Panc1 (cell line): ENCODE results near the gene SEMA3B. TPM values are rescaled to one million over a fixed set of nuclear protein-coding genes. Genes with fewer than 3 reads are reported as not detected.

Experiments used
- ATAC-seq: fragments of 200-7000 bp; cut with Tn5 transposase; 2 replicates; pipeline ENCODE4 v1.9.1; 2020; ENCODE audit warnings: mild to moderate bottlenecking, moderate library complexity
- Bru-seq: library from RNA; stranded (reverse); fragments of 400-500 nt; gene quantifications from one replicate; lab custom pipeline; 2021; lab: Mats Ljungman, UMichigan
- BruChase-seq, 2 experiments: library from RNA; stranded (reverse); fragments of 400-500 nt; gene quantifications; one replicate each; lab custom pipeline; 2021; lab: Mats Ljungman, UMichigan
- BruUV-seq: library from RNA; stranded (reverse); fragments of 400-500 nt; replicated peaks from 2 replicates; lab custom pipeline; 2021; lab: Mats Ljungman, UMichigan
- CTCF ChIA-PET: fragments of 300-600 bp; sonication (Branson Sonifier 250); formaldehyde crosslinking; loops from one replicate; lab custom pipeline; 2022; ENCODE audit warnings: antibody characterized with exemption; lab: Charles Lee
- POLR2A ChIA-PET: fragments of 300-600 bp; sonication (Branson Sonifier 250); formaldehyde crosslinking; loops from one replicate; lab custom pipeline; 2022; ENCODE audit warnings: antibody characterized with exemption; lab: Charles Lee
- DNase-seq: peaks from one replicate; pipeline ENCODE4 v3.0.0-alpha.2; 2010; ENCODE audit warnings: low read depth, low spot score
- H3K27ac ChIP-seq: 2 replicates; pipeline ENCODE4 v1.5.1; 2011; ENCODE audit warnings: mild to moderate bottlenecking, low read length, inconsistent platforms
- H3K27me3 ChIP-seq: fragments of 200-500 bp; sonication (Bioruptor generic); 2 replicates; pipeline ENCODE4 v1.6.0; 2014; ENCODE audit warnings: low read length, inconsistent platforms; ENCODE audit not compliant: control insufficient read depth, insufficient read depth
- H3K36me3 ChIP-seq: fragments of 200-500 bp; sonication (Bioruptor generic); 2 replicates; pipeline ENCODE4 v1.5.1; 2014; ENCODE audit warnings: inconsistent platforms, mild to moderate bottlenecking, low read length, moderate library complexity; ENCODE audit not compliant: control insufficient read depth, insufficient read depth
- H3K4me1 ChIP-seq: 2 replicates; pipeline ENCODE4 v1.5.1; 2011; ENCODE audit warnings: inconsistent platforms, mild to moderate bottlenecking, low read length, moderate library complexity; ENCODE audit not compliant: control insufficient read depth, insufficient read depth
- H3K4me3 ChIP-seq, 2 experiments: 2 replicates each; pipeline ENCODE4 v1.5.1; 2011 to 2012; ENCODE audit warnings: low read depth in 2 of 2, low read length in 2 of 2, mild to moderate bottlenecking in 2 of 2, inconsistent platforms in 1 of 2, moderate library complexity in 1 of 2
- H3K9me3 ChIP-seq: fragments of 200-500 bp; sonication (Bioruptor generic); 2 replicates; pipeline ENCODE4 v1.5.1; 2014; ENCODE audit warnings: low read depth, mild to moderate bottlenecking, inconsistent platforms, low read length, moderate library complexity; ENCODE audit not compliant: control insufficient read depth, insufficient read depth
- CTCF ChIP-seq: fragments of 450-650 bp; IDR thresholded peaks from 2 replicates; pipeline ENCODE4 v1.5.1; 2017; ENCODE audit warnings: mild to moderate bottlenecking
- POLR2AphosphoS5 ChIP-seq: IDR thresholded peaks from 2 replicates; pipeline ENCODE4 v1.6.1; 2012; ENCODE audit warnings: mild to moderate bottlenecking, low read depth, low read length, moderate library complexity
- REST ChIP-seq, 2 experiments: IDR thresholded peaks; 2 replicates each; pipeline ENCODE4 v1.6.1; 2011 to 2012; ENCODE audit warnings: low read depth in 2 of 2, control low read depth in 1 of 2, low read length in 1 of 2, mild to moderate bottlenecking in 1 of 2, moderate library complexity in 1 of 2; ENCODE audit not compliant: insufficient read depth in 1 of 2
- SIN3A ChIP-seq: IDR thresholded peaks from 2 replicates; pipeline ENCODE4 v1.6.1; 2012; ENCODE audit warnings: low read depth, mild to moderate bottlenecking, low read length, moderate library complexity, borderline replicate concordance; ENCODE audit not compliant: insufficient read depth
- TCF7L2 ChIP-seq: IDR thresholded peaks from 2 replicates; pipeline ENCODE4 v1.6.1; 2011; ENCODE audit warnings: mild to moderate bottlenecking, low read depth, low read length, inconsistent platforms
- in situ Hi-C: cut with HindIII; loops from 2 replicates; pipeline ENCODE4 v1.10.0; 2016; ENCODE audit warnings: low sequenced_read_pairs, low pct_unique_long_range_greater_than_20kb
- intact Hi-C: fragments of 100-400 bp; cut with micrococcal nuclease; formaldehyde crosslinking; loops from one replicate; pipeline ENCODE4 v1.10.0; 2022; ENCODE audit not compliant: unreplicated experiment
- long read RNA-seq: library from polyadenylated mRNA; unstranded; transcript quantifications from one replicate; pipeline ENCODE4 v2.0.0, GENCODE V29; 2021; ENCODE audit not compliant: unreplicated experiment
- polyA plus RNA-seq: library from polyadenylated mRNA; unstranded; fragments of >200 nt; gene quantifications from one replicate; pipeline ENCODE4 v1.2.1, GENCODE V29; 2012; ENCODE audit warnings: missing spikeins; ENCODE audit not compliant: insufficient read length
- total RNA-seq: library from RNA; stranded (reverse); gene quantifications from one replicate; pipeline ENCODE4 v1.2.1, GENCODE V29; 2021; ENCODE audit not compliant: unreplicated experiment

SEMA3B gene
- 1.4 TPM for total RNA-seq
- polyA plus RNA-seq, result 2.8 TPM
- Bru-seq, nascent RNA, result percentile 29 among the genes with signal in this experiment
- percentile 35 among the genes with signal in this experiment for BruChase-seq, experiment 1, labeled RNA remaining after a 2-hour chase
- percentile 41 among the genes with signal in this experiment for BruChase-seq, experiment 2, labeled RNA remaining after a 6-hour chase
- long read RNA-seq, partial matches to known transcripts, result 2 of 5 reads
- long read RNA-seq, other reads (novel, unspliced or antisense), result 2 of 5 reads

- intact Hi-C loops, result loop anchor here (10.0 kb wide), 1 partner anchor 74 kb away; the partner anchor contains the start of gene GNAT1
- peaks cover 8% of the 10 kb centered on the region for H3K4me1 ChIP-seq
Measured at GRCh38 chr3:50268703-50269451, at the start of gene SEMA3B. SEMA3B (plus strand) TSS chr3:50269147; CDS start chr3:50269241, 94 bp downstream.

More at GRCh38 chr3:50268703-50269451, at the start of gene SEMA3B:
- Histone ChIP-seq H3K36me3 (no peaks in the 10 kb centered on the region), H3K27me3 (no peaks in the 10 kb centered on the region), H3K9me3 (no peaks in the 10 kb centered on the region), H3K27ac (no peak within 1 kb of the TSS), H3K4me3 (no peak within 1 kb of the TSS)
- DNase-seq (no peak), ATAC-seq (no peak; the same call in 1 of the 2 replicates)
- TF ChIP-seq POLR2AphosphoS5, result no peak
- no peak for TF ChIP-seq TCF7L2
- no peak for TF ChIP-seq REST (IDR thresholded peaks at IDR 0.05; ENCODE audit: insufficient read depth in 1 of 2, low read depth in 2 of 2, low read length in 1 of 2)
- no peak for TF ChIP-seq SIN3A
- no peak for TF ChIP-seq CTCF
- no TSS peak for BruUV-seq
- in situ Hi-C loops, result no loop called here
- CTCF ChIA-PET, result no interaction called here
- POLR2A ChIA-PET, result no interaction called here
